CD4-positive, alpha-beta T cell treated with Interleukin-10 for 1 hour (primary cell): ENCODE measurements around the gene RAVER2.

Source experiments
- DNase-seq: peaks from one replicate; pipeline ENCODE4 v3.0.0-alpha.2; 2020

RAVER2 gene

GRCh38 chr1:64849942-64850341 lies 105.1 kb downstream of the RAVER2 start:
- no peak for DNase-seq

GRCh38 chr1:64850846-64851245 lies 106.0 kb downstream of the RAVER2 start:
- DNase-seq = no peak

- DNase-seq = no peak
Observed at GRCh38 chr1:64851664-64852063, 106.8 kb downstream of the RAVER2 start.

GRCh38 chr1:64854674-64855073 lies 109.8 kb downstream of the RAVER2 start:
- DNase-seq = no peak

GRCh38 chr1:64855557-64855956 lies 110.7 kb downstream of the RAVER2 start:
- no peak for DNase-seq

GRCh38 chr1:64856553-64856952 lies 111.7 kb downstream of the RAVER2 start:
- no peak for DNase-seq

- no peak for DNase-seq
Observed at GRCh38 chr1:64857347-64857746, 112.5 kb downstream of the RAVER2 start.

- DNase-seq = no peak
Observed at GRCh38 chr1:64861611-64862010, 116.7 kb downstream of the RAVER2 start.

GRCh38 chr1:64864018-64864940 lies 119.4 kb downstream of the RAVER2 start:
- DNase-seq = peak; percentile 79

GRCh38 chr1:64865105-64865757 lies 120.4 kb downstream of the RAVER2 start:
- no peak for DNase-seq

- no peak for DNase-seq
Observed at GRCh38 chr1:64866689-64867088, 121.8 kb downstream of the RAVER2 start.

- no peak for DNase-seq
Observed at GRCh38 chr1:64867266-64867665, 122.4 kb downstream of the RAVER2 start.

- no peak for DNase-seq
Observed at GRCh38 chr1:64871256-64871655, 126.4 kb downstream of the RAVER2 start.

- no peak for DNase-seq
Observed at GRCh38 chr1:64872067-64872466, 127.2 kb downstream of the RAVER2 start.

- no peak for DNase-seq
Observed at GRCh38 chr1:64873576-64873975, 128.7 kb downstream of the RAVER2 start.

- DNase-seq = no peak
Observed at GRCh38 chr1:64874666-64875065, 129.8 kb downstream of the RAVER2 start.

- DNase-seq = no peak
Observed at GRCh38 chr1:64875101-64875500, 130.2 kb downstream of the RAVER2 start.

- no peak for DNase-seq
Observed at GRCh38 chr1:64875606-64876005, 130.7 kb downstream of the RAVER2 start.

GRCh38 chr1:64877151-64877550 lies 132.3 kb downstream of the RAVER2 start:
- peak; percentile 72 for DNase-seq

GRCh38 chr1:64877598-64877997 lies 132.7 kb downstream of the RAVER2 start:
- no peak for DNase-seq

- DNase-seq = no peak
Observed at GRCh38 chr1:64878090-64878489, 133.2 kb downstream of the RAVER2 start.

GRCh38 chr1:64878931-64879611 lies 134.2 kb downstream of the RAVER2 start:
- DNase-seq = no peak

- no peak for DNase-seq
Observed at GRCh38 chr1:64880449-64880848, 135.6 kb downstream of the RAVER2 start.

- no peak for DNase-seq
Observed at GRCh38 chr1:64881281-64881680, 136.4 kb downstream of the RAVER2 start.
